GM12864 (cell line): ENCODE results near the gene CDCA8.

Experiments used
- DNase-seq: peaks from one replicate; pipeline ENCODE4 v3.0.0-alpha.2; 2011; ENCODE audit warnings: low read depth
- H3K4me3 ChIP-seq: 2 replicates; pipeline ENCODE4 v1.5.1; 2011; ENCODE audit warnings: mild to moderate bottlenecking, low read depth, low read length, control low read depth
- TF ChIP-seq, protein P1 (sequence below): IDR thresholded peaks from 2 replicates; pipeline ENCODE4 v1.5.1; 2011; ENCODE audit warnings: low read depth, mild to moderate bottlenecking, moderate library complexity, low read length, control low read depth, inconsistent platforms; ENCODE audit errors: missing control alignments

Gene CDCA8

DNA sequence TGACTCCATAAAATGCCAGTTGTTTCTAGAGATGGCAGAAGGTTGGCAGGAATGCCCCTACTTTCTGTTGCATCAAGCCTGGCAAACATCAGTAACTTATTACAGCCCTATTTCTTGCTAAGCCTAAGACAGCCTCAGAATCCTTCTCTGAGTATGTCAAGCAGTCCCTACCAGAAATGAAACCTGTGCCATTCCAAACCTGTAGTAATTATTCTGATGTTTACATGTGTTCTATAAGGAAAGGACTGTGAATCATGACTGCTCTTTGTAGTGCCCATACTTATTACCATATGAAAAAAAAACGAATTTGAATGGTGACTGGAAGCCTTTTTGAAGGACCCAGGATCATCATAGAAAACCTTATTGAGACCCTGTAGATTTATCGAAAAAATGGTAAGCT, 5.4 kb downstream of the CDCA8 start:
- no peak overlapping the region for H3K4me3 ChIP-seq
- TF ChIP-seq, protein P1, sequence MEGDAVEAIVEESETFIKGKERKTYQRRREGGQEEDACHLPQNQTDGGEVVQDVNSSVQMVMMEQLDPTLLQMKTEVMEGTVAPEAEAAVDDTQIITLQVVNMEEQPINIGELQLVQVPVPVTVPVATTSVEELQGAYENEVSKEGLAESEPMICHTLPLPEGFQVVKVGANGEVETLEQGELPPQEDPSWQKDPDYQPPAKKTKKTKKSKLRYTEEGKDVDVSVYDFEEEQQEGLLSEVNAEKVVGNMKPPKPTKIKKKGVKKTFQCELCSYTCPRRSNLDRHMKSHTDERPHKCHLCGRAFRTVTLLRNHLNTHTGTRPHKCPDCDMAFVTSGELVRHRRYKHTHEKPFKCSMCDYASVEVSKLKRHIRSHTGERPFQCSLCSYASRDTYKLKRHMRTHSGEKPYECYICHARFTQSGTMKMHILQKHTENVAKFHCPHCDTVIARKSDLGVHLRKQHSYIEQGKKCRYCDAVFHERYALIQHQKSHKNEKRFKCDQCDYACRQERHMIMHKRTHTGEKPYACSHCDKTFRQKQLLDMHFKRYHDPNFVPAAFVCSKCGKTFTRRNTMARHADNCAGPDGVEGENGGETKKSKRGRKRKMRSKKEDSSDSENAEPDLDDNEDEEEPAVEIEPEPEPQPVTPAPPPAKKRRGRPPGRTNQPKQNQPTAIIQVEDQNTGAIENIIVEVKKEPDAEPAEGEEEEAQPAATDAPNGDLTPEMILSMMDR: no peak
- no peak for DNase-seq

DNA sequence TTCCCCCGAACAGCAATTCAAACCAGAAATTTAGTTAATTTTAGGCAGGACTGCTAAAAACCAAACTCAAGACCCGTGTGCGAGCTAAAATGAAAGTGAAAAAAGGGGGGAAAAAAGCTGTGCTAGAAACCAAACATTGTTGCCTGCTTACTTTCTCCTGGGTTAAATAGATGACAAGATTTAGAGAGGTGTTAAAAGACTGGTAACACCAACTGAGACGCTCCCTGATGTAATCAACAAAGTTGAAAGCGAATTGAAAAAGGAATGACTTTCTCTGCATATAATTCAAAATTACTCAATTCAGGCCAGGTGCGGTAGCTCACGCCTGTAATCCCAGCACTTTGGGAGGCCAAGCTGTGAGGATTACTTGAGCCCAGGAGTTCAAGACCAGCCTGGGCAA, 6.8 kb downstream of the CDCA8 start:
- TF ChIP-seq, protein P1: no peak
- no peak overlapping the region for H3K4me3 ChIP-seq
- DNase-seq: no peak

DNA sequence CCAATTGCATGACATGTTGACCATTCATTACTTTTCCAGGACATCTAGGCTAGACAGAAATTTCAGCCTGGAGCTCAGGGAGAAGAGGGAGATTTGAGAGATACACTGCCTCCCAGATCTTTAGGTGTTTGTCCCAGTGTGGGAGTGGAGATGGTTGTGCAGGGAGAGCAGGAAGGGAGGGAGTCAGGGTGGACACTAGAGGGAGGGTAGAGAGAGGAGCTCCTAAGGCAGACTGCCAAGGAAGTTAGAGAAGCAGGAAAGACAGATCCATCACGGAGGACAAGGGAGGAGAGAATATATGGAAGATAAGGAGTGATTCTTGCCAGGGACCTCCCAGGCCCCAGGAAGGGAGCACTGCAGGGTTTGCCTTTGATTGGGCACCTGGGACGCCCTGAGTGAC, 8.7 kb downstream of the CDCA8 start:
- no peak for DNase-seq
- H3K4me3 ChIP-seq: no peak overlapping the region
- TF ChIP-seq, protein P1: no peak

DNA sequence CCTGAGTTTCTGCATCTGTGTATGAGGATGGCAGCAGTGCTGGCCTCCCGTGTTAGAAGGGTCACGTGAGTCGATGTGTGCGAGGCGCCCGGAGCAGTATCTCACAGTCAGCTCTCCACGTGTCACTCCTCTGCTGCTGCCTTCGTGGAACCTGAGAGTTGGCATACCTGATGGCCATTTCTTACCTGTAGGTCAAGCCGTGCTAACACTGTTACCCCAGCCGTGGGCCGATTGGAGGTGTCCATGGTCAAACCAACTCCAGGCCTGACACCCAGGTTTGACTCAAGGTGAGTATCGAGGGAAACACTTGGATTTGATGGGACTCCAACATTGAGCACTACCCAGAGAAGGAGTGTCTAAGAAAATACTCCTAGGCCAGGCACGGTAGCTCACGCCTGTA, 10.7 kb downstream of the CDCA8 start:
- H3K4me3 ChIP-seq: no peak overlapping the region
- TF ChIP-seq, protein P1: no peak
- no peak for DNase-seq

DNA sequence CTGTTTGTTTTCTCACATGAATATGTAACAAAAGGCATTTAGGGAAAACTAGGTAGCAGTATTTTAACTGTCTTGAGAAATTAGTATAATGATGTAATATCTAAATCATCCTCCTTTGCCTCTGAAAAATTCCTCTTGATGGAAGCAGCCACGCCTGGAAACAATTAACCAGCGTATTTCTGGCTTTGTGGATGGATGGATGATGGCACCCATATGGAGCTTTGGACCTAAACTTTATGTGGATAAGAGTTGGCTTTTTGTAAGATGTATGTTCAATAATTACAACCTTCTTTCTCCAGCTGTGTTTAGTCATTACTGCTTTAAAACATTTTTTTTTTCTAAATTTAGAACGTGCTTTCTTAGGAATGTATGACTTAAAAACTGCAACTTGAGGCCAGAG, 12.7 kb downstream of the CDCA8 start:
- H3K4me3 ChIP-seq: no peak overlapping the region
- TF ChIP-seq, protein P1: no peak
- DNase-seq: no peak

DNA sequence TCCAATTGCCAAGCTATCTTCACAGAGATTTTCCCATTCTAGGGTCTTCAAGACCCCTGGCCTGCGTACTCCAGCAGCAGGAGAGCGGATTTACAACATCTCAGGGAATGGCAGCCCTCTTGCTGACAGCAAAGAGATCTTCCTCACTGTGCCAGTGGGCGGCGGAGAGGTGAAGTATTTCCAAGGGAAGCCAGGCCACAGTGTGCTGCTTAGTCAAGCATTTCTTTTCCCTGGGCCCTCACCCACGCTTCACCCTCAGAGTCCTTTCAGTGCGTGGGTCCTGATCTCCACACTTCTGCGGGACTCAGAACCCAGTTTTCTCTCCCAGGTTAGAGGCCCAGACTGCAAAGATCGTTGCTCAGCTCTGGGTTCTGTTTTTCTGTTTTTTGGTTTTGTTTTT, 13.1 kb downstream of the CDCA8 start:
- H3K4me3 ChIP-seq: no peak overlapping the region
- no peak for DNase-seq
- TF ChIP-seq, protein P1: no peak

DNA sequence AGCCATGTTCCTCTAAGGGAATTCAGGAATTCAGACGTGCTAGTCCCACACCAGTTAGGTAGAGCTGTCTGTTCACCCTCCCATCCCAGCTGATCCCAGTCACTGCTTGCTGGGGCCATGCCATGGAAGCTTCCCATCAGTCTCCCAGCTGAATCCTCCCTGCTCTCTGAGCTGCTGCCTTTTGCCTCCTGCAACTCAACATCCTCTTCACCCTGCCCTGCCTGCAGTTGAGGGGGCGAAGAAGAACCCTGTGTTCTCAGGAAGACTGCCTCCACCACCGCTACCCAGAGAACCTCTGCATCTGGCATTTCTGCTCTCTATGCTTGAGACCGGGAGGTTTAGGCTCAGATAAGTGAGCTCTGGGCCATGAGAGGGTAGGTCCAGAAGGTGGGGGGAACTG, 16.2 kb downstream of the CDCA8 start:
- DNase-seq: no peak
- H3K4me3 ChIP-seq: no peak overlapping the region
- TF ChIP-seq, protein P1: no peak
